Esophagus muscularis mucosa (tissue), 4 donors: ENCODE measurements around the gene SH3RF3. TPM values are rescaled to one million over a fixed set of nuclear protein-coding genes. Genes with fewer than 3 reads are reported as not detected.

ENCODE experiments used
- DNase-seq: peaks from one replicate; pipeline ENCODE4 v3.0.0-alpha.2; 2017; ENCODE audit errors: extremely low spot score
- H3K27ac ChIP-seq, 4 donors: fragments of 200-600 bp; sonication (generic); replicated peaks in 1 of 4; 1 replicate in 3 of 4; 2 replicates in 1 of 4; pipeline ENCODE4 v1.5.1; 2016 to 2019; ENCODE audit warnings: mild to moderate bottlenecking in 1 of 4
- H3K27me3 ChIP-seq, 4 donors: fragments of 200-600 bp; sonication (generic); one replicate each; pipeline versions ENCODE4 v1.5.1 to v1.6.0; 2016 to 2019
- H3K36me3 ChIP-seq, 4 donors: fragments of 200-600 bp; sonication (generic); one replicate each; pipeline ENCODE4 v1.5.1; 2016 to 2019
- H3K4me1 ChIP-seq, 4 donors: fragments of 200-600 bp; sonication (generic); one replicate each; pipeline ENCODE4 v1.5.1; 2016 to 2019
- H3K4me3 ChIP-seq, 4 donors: fragments of 200-600 bp; sonication (generic); 1 replicate in 2 of 4; 2 replicates in 2 of 4; pipeline ENCODE4 v1.5.1; 2016 to 2019; ENCODE audit warnings: mild to moderate bottlenecking in 4 of 4, moderate library complexity in 1 of 4
- H3K9me3 ChIP-seq, 4 donors: fragments of 200-600 bp; sonication (generic); 1 replicate in 3 of 4; 2 replicates in 1 of 4; pipeline ENCODE4 v1.5.1; 2016 to 2019
- CTCF ChIP-seq, 3 experiments: fragments of 200-600 bp in 2 of 3; fragments of 450-650 bp in 1 of 3; sonication (generic) in 2 of 3; IDR thresholded peaks; one replicate each; pipeline ENCODE4 v1.5.1; 2017 to 2019; ENCODE audit warnings: antibody characterized with exemption in 3 of 3, mild to moderate bottlenecking in 2 of 3, moderate library complexity in 1 of 3
- EP300 ChIP-seq: sonication (generic); formaldehyde crosslinking; IDR thresholded peaks from one replicate; pipeline ENCODE4 v1.6.1; 2017; ENCODE audit warnings: antibody characterized with exemption
- POLR2A ChIP-seq: fragments of 450-650 bp; IDR thresholded peaks from one replicate; pipeline ENCODE4 v1.6.1; 2017; ENCODE audit warnings: antibody characterized with exemption, moderate library complexity, mild to moderate bottlenecking, low read depth
- POLR2AphosphoS5 ChIP-seq, 2 donors: sonication (generic); formaldehyde crosslinking; IDR thresholded peaks; one replicate each; pipeline ENCODE4 v1.6.1; 2017; ENCODE audit warnings: antibody characterized with exemption in 2 of 2
- WGBS: methylation state at CpG from one replicate; pipeline ENCODE4 v1.1.5; 2018; 5-methylcytosine and 5-hydroxymethylcytosine counted together
- intact Hi-C: fragments of 100-400 bp; cut with DNase I; formaldehyde crosslinking; loops from one replicate; pipeline ENCODE4 v1.15.1; 2023
- total RNA-seq, 4 donors: library from RNA; depleted of rRNA; stranded (reverse); fragments of >200 nt; gene quantifications; one replicate each; pipeline versions ENCODE4 v1.1.0 to v1.2.1, GENCODE V29; 2016

Gene SH3RF3
- total RNA-seq, 4 donors from 2014 or later = 6.3 to 17.5 (median 11.3) TPM

- no peak overlapping the region for H3K27ac ChIP-seq
- no peak overlapping the region for H3K4me3 ChIP-seq
- intact Hi-C loops = loop anchor here (10.0 kb wide), 1 partner anchor 262 kb away; the partner anchor contains the start of gene SH3RF3
- no peaks in the 10 kb centered on the region for H3K36me3 ChIP-seq
- WGBS = 95% methylated on average over 4 of the region's 4 CpGs
- no peak for DNase-seq
- no peak for TF ChIP-seq CTCF (IDR thresholded peaks at IDR 0.05)
- no peak for TF ChIP-seq POLR2AphosphoS5 (IDR thresholded peaks at IDR 0.05)
- TF ChIP-seq EP300 = no peak
- TF ChIP-seq POLR2A = no peak
- no peaks in the 10 kb centered on the region for H3K27me3 ChIP-seq
- no peaks in the 10 kb centered on the region for H3K9me3 ChIP-seq
- H3K4me1 ChIP-seq = peaks cover 19 to 23% (median 22%) of the 10 kb centered on the region in 4 donors
Observed at GRCh38 chr2:109387221-109387735, 258.3 kb downstream of the SH3RF3 start.

GRCh38 chr2:109387778-109388469 is 258.9 kb downstream of the SH3RF3 start:
- no peak for TF ChIP-seq POLR2AphosphoS5 (IDR thresholded peaks at IDR 0.05)
- TF ChIP-seq POLR2A = no peak
- TF ChIP-seq CTCF (IDR thresholded peaks at IDR 0.05) = no peak
- no peak for TF ChIP-seq EP300
- Histone ChIP-seq H3K9me3 (no peaks in the 10 kb centered on the region), H3K4me1 (peaks cover 13 to 17% (median 16%) of the 10 kb centered on the region in 4 donors), H3K4me3 (no peak overlapping the region), H3K27me3 (no peaks in the 10 kb centered on the region), H3K27ac (no peak overlapping the region), H3K36me3 (no peaks in the 10 kb centered on the region)
- 75% methylated on average over 8 of the region's 8 CpGs for WGBS
- no peak for DNase-seq
- intact Hi-C loops = loop anchor here (10.0 kb wide), 1 partner anchor 263 kb away; the partner anchor contains the start of gene SH3RF3

GRCh38 chr2:109391243-109391642 is 262.2 kb downstream of the SH3RF3 start:
- H3K9me3 ChIP-seq = no peaks in the 10 kb centered on the region
- DNase-seq = no peak
- H3K4me3 ChIP-seq = no peak overlapping the region
- TF ChIP-seq EP300 (no peak), POLR2AphosphoS5 (IDR thresholded peaks at IDR 0.05) (no peak), CTCF (IDR thresholded peaks at IDR 0.05) (no peak), POLR2A (no peak)
- no peaks in the 10 kb centered on the region for H3K36me3 ChIP-seq
- WGBS = 96% methylated on average over 5 of the region's 9 CpGs
- no peaks in the 10 kb centered on the region for H3K27me3 ChIP-seq
- no peak overlapping the region for H3K27ac ChIP-seq
- peaks cover 0 to 3% (median 0%) of the 10 kb centered on the region in 4 donors for H3K4me1 ChIP-seq
- intact Hi-C loops = no loop called here

- TF ChIP-seq CTCF (IDR thresholded peaks at IDR 0.05) (no peak), POLR2AphosphoS5 (IDR thresholded peaks at IDR 0.05) (no peak), EP300 (no peak), POLR2A (no peak)
- intact Hi-C loops = no loop called here
- Histone ChIP-seq H3K27me3 (no peaks in the 10 kb centered on the region), H3K4me3 (no peak overlapping the region), H3K27ac (no peak overlapping the region), H3K4me1 (peaks cover 0 to 9% (median 0%) of the 10 kb centered on the region in 4 donors), H3K9me3 (no peaks in the 10 kb centered on the region), H3K36me3 (no peaks in the 10 kb centered on the region)
- no peak for DNase-seq
- 96% methylated on average over 5 of the region's 5 CpGs for WGBS
Observed at GRCh38 chr2:109392140-109392539, 263.1 kb downstream of the SH3RF3 start.
